Measurements from ENCODE around the gene C16orf74. TPM values are rescaled to one million over a fixed set of nuclear protein-coding genes. Genes with fewer than 3 reads are reported as not detected.

The C16orf74 gene
- total RNA-seq, 2 experiments from 2014 or later, result 3.6 to 3.9 TPM

GRCh38 chr16:85784813-85785212 lies 33.9 kb upstream of the C16orf74 start:
- no peak for DNase-seq
- POLR2A ChIA-PET, result no interaction called here
- Mint-ChIP-seq H3K36me3 (peaks cover 10% of the 10 kb centered on the region), H3K4me1 (peaks cover 6% of the 10 kb centered on the region), H3K4me3 (no peak overlapping the region), H3K27me3 (no peaks in the 10 kb centered on the region), H3K27ac (no peak overlapping the region), H3K9me3 (no peaks in the 10 kb centered on the region)
- no peak for ATAC-seq (ENCODE audit: low read depth)

DNA sequence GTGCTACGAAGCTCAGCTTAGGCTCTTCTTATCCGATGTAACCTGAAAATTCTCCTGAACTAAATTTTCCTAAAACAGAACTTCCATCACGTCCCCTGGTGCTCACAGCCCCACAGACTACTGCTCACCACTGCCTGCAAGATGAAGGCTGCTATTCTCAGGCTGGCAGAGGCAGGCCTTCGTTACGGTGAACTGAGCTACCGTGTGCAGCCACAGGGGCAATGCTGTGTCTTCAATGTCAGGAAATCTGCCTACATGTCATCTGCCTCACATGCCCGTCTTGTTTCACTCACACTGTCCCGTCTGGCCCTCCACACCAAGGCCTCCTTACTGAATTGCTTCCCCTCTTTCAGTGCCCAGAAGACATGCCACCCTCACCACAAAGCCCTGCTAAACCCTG lies 32.5 kb upstream of the C16orf74 start:
- Mint-ChIP-seq H3K27ac (no peak overlapping the region), H3K36me3 (peaks cover 11% of the 10 kb centered on the region), H3K27me3 (no peaks in the 10 kb centered on the region), H3K4me3 (no peak overlapping the region), H3K9me3 (no peaks in the 10 kb centered on the region), H3K4me1 (peaks cover 6% of the 10 kb centered on the region)
- POLR2A ChIA-PET, result no interaction called here
- DNase-seq, result no peak
- no peak for ATAC-seq (ENCODE audit: low read depth)

DNA sequence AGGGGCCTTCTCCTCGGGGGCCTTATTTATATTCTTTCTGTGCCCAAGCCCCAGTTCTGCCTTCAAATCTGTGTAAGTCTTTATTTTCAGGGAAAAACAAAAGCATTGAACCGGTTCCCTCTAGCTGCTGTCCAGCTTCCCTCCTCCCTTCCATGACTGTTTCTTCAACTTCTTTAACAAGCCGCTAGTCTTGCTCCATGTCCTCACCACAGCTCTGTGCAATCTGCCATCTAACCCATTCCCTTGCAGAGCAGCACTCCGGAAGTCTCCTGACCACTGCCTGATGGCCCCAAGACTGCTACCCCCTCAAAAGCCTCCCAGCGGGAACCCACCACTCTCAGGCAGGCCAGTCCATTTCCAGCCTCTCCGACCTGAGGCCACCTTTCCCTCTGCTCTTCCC lies 31.6 kb upstream of the C16orf74 start:
- ATAC-seq (ENCODE audit: low read depth) (no peak), DNase-seq (no peak)
- POLR2A ChIA-PET, result no interaction called here
- peaks cover 6% of the 10 kb centered on the region for H3K4me1 Mint-ChIP-seq
- no peaks in the 10 kb centered on the region for H3K27me3 Mint-ChIP-seq
- H3K36me3 Mint-ChIP-seq, result peaks cover 11% of the 10 kb centered on the region
- H3K4me3 Mint-ChIP-seq, result no peak overlapping the region
- peak overlapping the region; percentile 5 for H3K27ac Mint-ChIP-seq
- no peaks in the 10 kb centered on the region for H3K9me3 Mint-ChIP-seq

DNA sequence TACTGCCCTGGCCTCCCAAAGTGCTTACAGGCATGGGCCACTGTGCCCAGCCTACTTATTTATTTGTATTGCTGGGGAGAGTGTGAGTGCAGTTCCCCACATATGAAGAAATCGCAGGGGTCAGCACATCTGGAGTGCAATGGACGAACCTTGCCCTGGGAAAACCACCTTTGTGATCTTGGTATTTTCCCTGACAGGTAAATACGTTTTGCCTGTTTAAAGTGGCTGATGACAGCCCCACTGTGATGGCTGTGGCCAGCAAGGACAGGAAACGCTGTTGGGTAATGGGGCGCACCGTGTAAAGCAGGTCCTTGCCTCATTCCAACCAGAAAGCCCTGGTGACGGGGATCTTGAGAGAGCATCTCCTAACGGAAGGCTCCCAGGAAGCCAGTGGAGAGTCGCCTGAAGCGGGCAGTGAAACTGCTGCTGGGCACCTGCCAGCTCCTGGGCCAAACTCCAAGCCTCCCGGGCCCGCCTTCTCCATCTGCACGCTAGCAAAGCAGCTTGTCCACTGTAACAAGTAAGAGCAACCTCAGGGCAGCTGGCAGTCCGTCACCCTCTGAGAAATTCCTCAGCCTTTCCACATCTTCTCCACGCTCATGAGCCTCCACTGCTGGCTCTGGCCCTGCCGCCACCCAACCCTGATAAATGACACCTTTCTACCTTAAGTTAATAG lies 30.9 kb upstream of the C16orf74 start:
- POLR2A ChIA-PET, result no interaction called here
- DNase-seq (no peak), ATAC-seq (ENCODE audit: low read depth) (no peak)
- H3K36me3 Mint-ChIP-seq, result peaks cover 9% of the 10 kb centered on the region
- H3K27me3 Mint-ChIP-seq, result no peaks in the 10 kb centered on the region
- no peak overlapping the region for H3K27ac Mint-ChIP-seq
- peaks cover 4% of the 10 kb centered on the region for H3K4me1 Mint-ChIP-seq
- no peak overlapping the region for H3K4me3 Mint-ChIP-seq
- no peaks in the 10 kb centered on the region for H3K9me3 Mint-ChIP-seq

DNA sequence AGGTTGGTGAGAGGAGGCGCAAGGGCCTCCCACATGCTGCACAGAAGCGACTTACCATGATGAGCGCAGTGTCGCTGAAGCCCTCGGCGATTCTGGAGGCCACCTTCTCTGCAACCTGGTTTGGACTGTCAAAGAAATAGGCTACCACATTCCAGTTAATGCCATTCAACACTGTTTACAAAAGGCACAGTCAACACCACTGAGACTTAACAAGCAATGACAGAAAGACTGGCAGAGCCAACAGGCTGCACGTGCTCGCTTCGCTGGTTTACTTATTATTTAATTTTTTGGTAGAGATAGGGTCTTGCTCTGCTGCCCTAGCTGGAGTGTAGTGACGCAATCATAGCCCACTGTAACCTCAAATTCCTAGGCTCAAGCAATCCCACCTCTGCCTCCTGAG lies 30.3 kb upstream of the C16orf74 start:
- Mint-ChIP-seq H3K27me3 (no peaks in the 10 kb centered on the region), H3K4me1 (peaks cover 4% of the 10 kb centered on the region), H3K4me3 (no peak overlapping the region), H3K36me3 (peaks cover 8% of the 10 kb centered on the region), H3K9me3 (no peaks in the 10 kb centered on the region), H3K27ac (no peak overlapping the region)
- DNase-seq (no peak), ATAC-seq (ENCODE audit: low read depth) (no peak)
- POLR2A ChIA-PET, result no interaction called here

DNA sequence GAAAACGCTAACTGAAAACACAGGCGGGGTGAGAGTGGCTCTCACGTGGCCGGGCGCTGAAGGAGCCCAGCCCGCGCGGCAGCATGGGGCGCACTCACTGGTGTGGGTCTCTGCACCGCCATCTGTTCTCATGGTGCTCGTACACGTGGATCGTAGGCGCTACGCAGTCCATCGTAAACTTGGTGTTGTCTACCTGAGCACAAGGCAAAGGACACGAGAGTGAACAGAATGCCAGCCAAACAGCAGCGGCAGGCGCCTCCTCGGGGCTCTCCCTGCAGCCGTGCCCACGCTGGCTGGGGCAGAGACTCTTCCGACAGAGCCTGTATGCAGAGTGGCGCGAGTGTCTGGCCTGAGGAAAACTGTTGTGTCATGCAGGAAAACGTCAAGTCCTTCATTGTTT lies 29.4 kb upstream of the C16orf74 start:
- Mint-ChIP-seq H3K27ac (no peak overlapping the region), H3K36me3 (peaks cover 8% of the 10 kb centered on the region)

DNA sequence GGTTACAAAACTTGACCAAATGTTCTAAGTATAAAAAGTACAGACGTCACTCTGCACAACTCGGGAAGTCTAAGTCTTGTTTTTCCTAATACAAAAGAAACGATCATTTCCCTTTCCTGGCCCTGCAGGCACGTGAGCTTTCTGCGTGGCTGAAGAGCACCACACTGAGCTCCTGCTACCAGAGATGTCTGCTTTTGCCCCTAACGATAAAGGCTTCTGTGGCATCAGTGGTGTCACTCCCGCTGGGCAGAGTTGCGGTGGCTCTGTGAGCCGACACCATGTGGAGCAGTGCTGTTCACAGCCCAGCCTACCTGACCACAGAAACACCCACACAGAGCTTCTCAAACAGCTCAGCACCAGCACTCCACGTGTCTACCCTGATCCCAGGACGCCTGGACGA lies 28.0 kb upstream of the C16orf74 start:
- no peak for DNase-seq

More for the DNA sequence above, 29.4 kb upstream of the C16orf74 start:
- Mint-ChIP-seq H3K4me1 (peaks cover 4% of the 10 kb centered on the region), H3K4me3 (no peak overlapping the region), H3K27me3 (no peaks in the 10 kb centered on the region), H3K9me3 (no peaks in the 10 kb centered on the region)
- DNase-seq (no peak), ATAC-seq (ENCODE audit: low read depth) (no peak)
- POLR2A ChIA-PET, result no interaction called here

GRCh38 chr16:85777583-85778310 lies 26.9 kb upstream of the C16orf74 start:
- Mint-ChIP-seq H3K36me3 (peaks cover 7% of the 10 kb centered on the region), H3K9me3 (no peaks in the 10 kb centered on the region), H3K4me1 (peaks cover 2% of the 10 kb centered on the region), H3K27me3 (no peaks in the 10 kb centered on the region), H3K4me3 (no peak overlapping the region), H3K27ac (no peak overlapping the region)
- DNase-seq (no peak), ATAC-seq (ENCODE audit: low read depth) (no peak)
- POLR2A ChIA-PET, result no interaction called here

More for the DNA sequence above, 28.0 kb upstream of the C16orf74 start:
- no peak overlapping the region for H3K4me3 Mint-ChIP-seq
- H3K4me1 Mint-ChIP-seq, result peaks cover 4% of the 10 kb centered on the region
- H3K36me3 Mint-ChIP-seq, result peaks cover 8% of the 10 kb centered on the region
- peak; percentile 39 for ATAC-seq (ENCODE audit: low read depth)
- POLR2A ChIA-PET, result no interaction called here
- no peaks in the 10 kb centered on the region for H3K9me3 Mint-ChIP-seq
- no peaks in the 10 kb centered on the region for H3K27me3 Mint-ChIP-seq
- H3K27ac Mint-ChIP-seq, result no peak overlapping the region

GRCh38 chr16:85774811-85775210 lies 23.9 kb upstream of the C16orf74 start:
- ATAC-seq (ENCODE audit: low read depth), result no peak
- H3K27ac Mint-ChIP-seq, result no peak overlapping the region
- no peak for DNase-seq
- H3K36me3 Mint-ChIP-seq, result peaks cover 8% of the 10 kb centered on the region
- H3K4me3 Mint-ChIP-seq, result no peak overlapping the region
- no peaks in the 10 kb centered on the region for H3K9me3 Mint-ChIP-seq
- peaks cover 2% of the 10 kb centered on the region for H3K4me1 Mint-ChIP-seq
- no peaks in the 10 kb centered on the region for H3K27me3 Mint-ChIP-seq
- POLR2A ChIA-PET, result no interaction called here

DNA sequence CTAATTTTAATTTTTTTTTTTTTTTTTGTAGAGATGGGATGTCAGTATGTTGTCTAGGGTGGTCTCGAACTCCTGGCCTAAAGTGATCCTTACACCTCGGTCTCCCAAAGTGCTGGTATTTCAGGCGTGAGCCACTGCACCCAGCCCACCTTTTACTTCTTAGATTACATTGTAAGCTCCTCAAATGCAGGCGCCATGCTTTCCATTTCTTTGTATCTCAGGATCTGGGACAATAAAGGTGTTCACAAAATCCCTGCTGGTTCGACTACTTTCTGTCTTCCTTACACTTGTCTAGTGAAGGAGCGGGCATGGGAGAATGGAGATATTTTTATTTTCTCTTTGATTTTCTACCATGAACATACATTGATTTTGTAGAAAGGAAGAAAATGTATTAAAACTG lies 23.2 kb upstream of the C16orf74 start:
- peaks cover 5% of the 10 kb centered on the region for H3K36me3 Mint-ChIP-seq
- H3K4me3 Mint-ChIP-seq, result no peak overlapping the region
- H3K9me3 Mint-ChIP-seq, result no peaks in the 10 kb centered on the region
- POLR2A ChIA-PET, result interaction anchor here (0.6 kb wide), 1 partner anchor 30 kb away, joined by 4 read pairs; no protein-coding TSS in a partner anchor
- no peaks in the 10 kb centered on the region for H3K4me1 Mint-ChIP-seq
- no peak for DNase-seq
- no peak overlapping the region for H3K27ac Mint-ChIP-seq
- ATAC-seq (ENCODE audit: low read depth), result no peak
- no peaks in the 10 kb centered on the region for H3K27me3 Mint-ChIP-seq

DNA sequence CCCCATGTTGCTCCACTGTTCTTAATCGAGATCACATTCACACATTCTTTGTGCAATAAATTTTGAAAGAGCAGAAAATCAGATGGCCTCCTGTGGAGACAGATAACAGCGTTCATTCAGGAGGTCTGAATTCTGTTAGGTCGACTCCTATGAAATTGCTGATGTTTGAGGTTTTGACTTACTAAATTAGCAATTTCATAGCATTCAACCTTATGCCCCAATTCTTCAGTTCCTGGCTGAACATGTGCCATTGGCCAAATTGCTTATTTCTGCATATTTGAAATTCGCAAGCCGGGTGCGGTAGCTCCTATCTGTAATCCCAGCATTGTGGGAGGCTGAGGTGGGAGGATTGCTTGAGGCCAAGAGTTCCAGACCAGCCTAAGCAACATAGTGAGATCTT lies 22.1 kb upstream of the C16orf74 start:
- POLR2A ChIA-PET, result interaction anchor here (0.8 kb wide), 1 partner anchor 861 kb away, joined by 5 read pairs; no protein-coding TSS in a partner anchor
- no peak for ATAC-seq (ENCODE audit: low read depth)
- Mint-ChIP-seq H3K4me3 (no peak overlapping the region), H3K36me3 (peaks cover 5% of the 10 kb centered on the region), H3K4me1 (no peaks in the 10 kb centered on the region), H3K9me3 (no peaks in the 10 kb centered on the region), H3K27me3 (no peaks in the 10 kb centered on the region), H3K27ac (no peak overlapping the region)
- no peak for DNase-seq

- H3K36me3 Mint-ChIP-seq, result peaks cover 3% of the 10 kb centered on the region
- ATAC-seq (ENCODE audit: low read depth) (no peak), DNase-seq (no peak)
- H3K9me3 Mint-ChIP-seq, result no peaks in the 10 kb centered on the region
- no peaks in the 10 kb centered on the region for H3K4me1 Mint-ChIP-seq
- POLR2A ChIA-PET, result no interaction called here
- no peaks in the 10 kb centered on the region for H3K27me3 Mint-ChIP-seq
- H3K4me3 Mint-ChIP-seq, result no peak overlapping the region
- no peak overlapping the region for H3K27ac Mint-ChIP-seq
Observed at GRCh38 chr16:85770741-85771140, 19.8 kb upstream of the C16orf74 start.

DNA sequence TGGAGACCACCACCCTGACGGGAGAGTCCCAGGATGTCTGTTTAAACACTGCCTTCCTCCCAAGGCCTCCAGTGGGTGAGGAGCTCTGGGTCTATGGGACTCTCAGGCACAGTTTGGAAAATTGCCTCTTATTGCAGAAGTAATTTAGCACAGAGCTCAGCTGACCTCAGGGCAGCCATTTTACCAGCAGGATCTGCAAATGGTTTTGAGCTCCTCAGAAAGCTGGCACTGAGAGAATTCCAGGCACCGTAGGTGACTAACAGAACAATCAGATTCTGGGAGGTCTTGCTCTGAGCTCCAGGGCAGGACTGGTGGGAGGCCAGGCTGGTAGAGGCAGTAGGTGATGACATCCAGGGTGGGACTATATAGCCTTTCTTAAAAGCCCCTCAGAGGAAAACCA lies 17.3 kb upstream of the C16orf74 start:
- H3K4me3 Mint-ChIP-seq, result no peak overlapping the region
- ATAC-seq (ENCODE audit: low read depth) (no peak), DNase-seq (no peak)
- POLR2A ChIA-PET, result no interaction called here
- H3K27ac Mint-ChIP-seq, result no peak overlapping the region
- H3K9me3 Mint-ChIP-seq, result no peaks in the 10 kb centered on the region
- H3K27me3 Mint-ChIP-seq, result no peaks in the 10 kb centered on the region
- H3K36me3 Mint-ChIP-seq, result peaks cover 3% of the 10 kb centered on the region
- no peaks in the 10 kb centered on the region for H3K4me1 Mint-ChIP-seq

GRCh38 chr16:85767531-85767930 lies 16.6 kb upstream of the C16orf74 start:
- ATAC-seq (ENCODE audit: low read depth) (no peak), DNase-seq (no peak)
- POLR2A ChIA-PET, result no interaction called here
- Mint-ChIP-seq H3K4me1 (no peaks in the 10 kb centered on the region), H3K9me3 (no peaks in the 10 kb centered on the region), H3K27ac (no peak overlapping the region), H3K4me3 (no peak overlapping the region), H3K27me3 (no peaks in the 10 kb centered on the region), H3K36me3 (peaks cover 3% of the 10 kb centered on the region)

All from activated naive CD8-positive, alpha-beta T cell treated with anti-CD3 and anti-CD28 coated beads, Interleukin-2, amount 10 ng/mL, durations not matched to agents 7 days and 5 days (primary cell).